Esophagus muscularis mucosa (tissue), 4 donors: ENCODE measurements around the gene TRIM23. TPM values are rescaled to one million over a fixed set of nuclear protein-coding genes. Genes with fewer than 3 reads are reported as not detected.
A peak's percentile ranks its signal among the peaks of the same experiment; 100 is the strongest.

Source experiments
- DNase-seq: peaks from one replicate; pipeline ENCODE4 v3.0.0-alpha.2; 2017; ENCODE audit errors: extremely low spot score
- H3K27ac ChIP-seq, 4 donors: fragments of 200-600 bp; sonication (generic); replicated peaks in 1 of 4; 1 replicate in 3 of 4; 2 replicates in 1 of 4; pipeline ENCODE4 v1.5.1; 2016 to 2019; ENCODE audit warnings: mild to moderate bottlenecking in 1 of 4
- H3K27me3 ChIP-seq, 4 donors: fragments of 200-600 bp; sonication (generic); one replicate each; pipeline versions ENCODE4 v1.5.1 to v1.6.0; 2016 to 2019
- H3K36me3 ChIP-seq, 4 donors: fragments of 200-600 bp; sonication (generic); one replicate each; pipeline ENCODE4 v1.5.1; 2016 to 2019
- H3K4me1 ChIP-seq, 4 donors: fragments of 200-600 bp; sonication (generic); one replicate each; pipeline ENCODE4 v1.5.1; 2016 to 2019
- H3K4me3 ChIP-seq, 4 donors: fragments of 200-600 bp; sonication (generic); 1 replicate in 2 of 4; 2 replicates in 2 of 4; pipeline ENCODE4 v1.5.1; 2016 to 2019; ENCODE audit warnings: mild to moderate bottlenecking in 4 of 4, moderate library complexity in 1 of 4
- H3K9me3 ChIP-seq, 4 donors: fragments of 200-600 bp; sonication (generic); 1 replicate in 3 of 4; 2 replicates in 1 of 4; pipeline ENCODE4 v1.5.1; 2016 to 2019
- CTCF ChIP-seq, 3 experiments: fragments of 200-600 bp in 2 of 3; fragments of 450-650 bp in 1 of 3; sonication (generic) in 2 of 3; IDR thresholded peaks; one replicate each; pipeline ENCODE4 v1.5.1; 2017 to 2019; ENCODE audit warnings: antibody characterized with exemption in 3 of 3, mild to moderate bottlenecking in 2 of 3, moderate library complexity in 1 of 3
- EP300 ChIP-seq: sonication (generic); formaldehyde crosslinking; IDR thresholded peaks from one replicate; pipeline ENCODE4 v1.6.1; 2017; ENCODE audit warnings: antibody characterized with exemption
- POLR2A ChIP-seq: fragments of 450-650 bp; IDR thresholded peaks from one replicate; pipeline ENCODE4 v1.6.1; 2017; ENCODE audit warnings: antibody characterized with exemption, moderate library complexity, mild to moderate bottlenecking, low read depth
- POLR2AphosphoS5 ChIP-seq, 2 donors: sonication (generic); formaldehyde crosslinking; IDR thresholded peaks; one replicate each; pipeline ENCODE4 v1.6.1; 2017; ENCODE audit warnings: antibody characterized with exemption in 2 of 2
- WGBS: methylation state at CpG from one replicate; pipeline ENCODE4 v1.1.5; 2018; 5-methylcytosine and 5-hydroxymethylcytosine counted together
- intact Hi-C: fragments of 100-400 bp; cut with DNase I; formaldehyde crosslinking; loops from one replicate; pipeline ENCODE4 v1.15.1; 2023
- total RNA-seq, 4 donors: library from RNA; depleted of rRNA; stranded (reverse); fragments of >200 nt; gene quantifications; one replicate each; pipeline versions ENCODE4 v1.1.0 to v1.2.1, GENCODE V29; 2016

TRIM23 gene
- total RNA-seq = 10 to 100 TPM; 16.2 to 29.5 (median 17.6) TPM

GRCh38 chr5:65624025-65624570, at the start of gene TRIM23:
Gene TRIM23 (minus strand): TSS chr5:65624333. CDS start chr5:65624274, 59 bp downstream.
- intact Hi-C loops = no loop called here
- peak within 1 kb of the TSS; percentile 80 to 85 (median 83) for H3K27ac ChIP-seq
- TF ChIP-seq POLR2A (no peak), EP300 (no peak), CTCF (IDR thresholded peaks at IDR 0.05) (peak in 1 of 3 experiments; percentile 3), POLR2AphosphoS5 (IDR thresholded peaks at IDR 0.05) (peak; percentile 67 to 85)
- H3K36me3 ChIP-seq = peaks cover 0 to under 1% (median under 1%) of the 10 kb centered on the region in 4 donors
- H3K9me3 ChIP-seq = no peaks in the 10 kb centered on the region
- H3K27me3 ChIP-seq = no peaks in the 10 kb centered on the region
- H3K4me1 ChIP-seq = peaks cover 34 to 62% (median 45%) of the 10 kb centered on the region in 4 donors
- peak within 1 kb of the TSS; percentile 67 to 98 (median 74) for H3K4me3 ChIP-seq
- under 1% methylated on average over 20 of the region's 32 CpGs for WGBS
- DNase-seq = peak; percentile 96

- Histone ChIP-seq H3K27me3 (no peaks in the 10 kb centered on the region), H3K9me3 (no peaks in the 10 kb centered on the region), H3K36me3 (peaks cover 0 to 56% (median 17%) of the 10 kb centered on the region in 4 donors), H3K4me1 (no peaks in the 10 kb centered on the region), H3K4me3 (no peak overlapping the region), H3K27ac (no peak overlapping the region)
- no peak for TF ChIP-seq EP300
- no peak for TF ChIP-seq POLR2A
- 68% methylated on average over 1 of the region's 1 CpG for WGBS
- intact Hi-C loops = no loop called here
- no peak for DNase-seq
These were observed 48.7 kb upstream of the TRIM23 start for GRCh38 chr5:65672796-65673195.

DNA sequence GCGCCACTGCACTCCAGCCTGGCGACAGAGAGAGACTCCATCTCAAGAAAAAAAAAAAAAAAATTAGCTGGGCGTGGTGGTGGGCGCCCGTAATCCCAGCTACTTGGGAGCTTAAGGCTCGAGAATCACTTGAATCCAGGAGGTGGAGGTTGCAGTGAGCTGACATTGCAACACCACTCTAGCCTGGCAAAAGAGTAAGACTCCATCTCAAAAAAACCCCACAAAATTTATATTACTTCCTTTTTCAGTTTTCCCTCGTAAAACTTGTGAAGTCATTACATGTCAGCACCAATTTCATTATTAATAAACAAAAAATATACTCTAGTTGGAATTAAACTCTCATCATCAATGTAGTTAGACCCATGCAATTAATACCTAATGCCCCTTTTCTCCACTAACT, 44.6 kb upstream of the TRIM23 start:
- Histone ChIP-seq H3K9me3 (no peaks in the 10 kb centered on the region), H3K27me3 (no peaks in the 10 kb centered on the region), H3K27ac (no peak overlapping the region), H3K36me3 (peaks cover 10 to 78% (median 27%) of the 10 kb centered on the region in 4 donors), H3K4me1 (no peaks in the 10 kb centered on the region), H3K4me3 (no peak overlapping the region)
- intact Hi-C loops = no loop called here
- no peak for TF ChIP-seq CTCF (IDR thresholded peaks at IDR 0.05)
- no peak for TF ChIP-seq EP300
- no peak for TF ChIP-seq POLR2AphosphoS5 (IDR thresholded peaks at IDR 0.05)
- TF ChIP-seq POLR2A = no peak
- 80% methylated on average over 7 of the region's 7 CpGs for WGBS
- no peak for DNase-seq

DNA sequence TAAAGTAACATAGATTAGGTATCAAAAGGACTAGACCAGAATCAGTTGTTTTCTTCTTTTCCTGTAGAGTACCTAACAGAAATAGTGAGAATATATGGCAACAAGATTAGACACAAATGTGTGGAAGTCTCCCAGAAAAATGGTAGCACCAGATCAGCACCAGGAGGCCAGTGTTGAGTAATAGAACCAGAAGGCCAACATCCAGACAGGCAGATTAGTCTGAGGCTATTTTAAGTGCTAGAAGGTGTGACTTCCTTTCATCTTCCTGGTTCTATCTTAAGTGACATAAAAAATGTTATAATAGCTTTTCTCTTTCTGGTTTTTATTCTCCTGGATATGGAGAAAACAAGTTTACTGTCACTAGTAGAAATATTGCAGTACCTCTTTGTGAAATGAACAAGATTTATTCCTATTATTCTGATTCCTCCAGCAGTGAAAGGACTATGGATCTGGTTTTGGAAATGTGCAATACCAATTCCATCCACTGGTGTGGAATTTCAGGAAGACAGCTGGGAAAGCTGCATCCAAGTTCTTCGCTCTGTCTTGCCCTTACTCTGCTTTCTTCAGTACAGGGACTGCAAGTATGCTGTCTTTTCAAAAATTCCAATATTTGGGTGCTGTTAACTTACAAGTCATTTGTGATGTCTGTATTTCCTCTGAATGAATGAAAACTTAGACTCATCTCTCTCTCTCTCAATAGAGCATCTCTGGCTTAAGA, 39.8 kb upstream of the TRIM23 start:
- no peaks in the 10 kb centered on the region for H3K4me1 ChIP-seq
- H3K27me3 ChIP-seq = no peaks in the 10 kb centered on the region
- 88% methylated on average over 1 of the region's 1 CpG for WGBS
- no peak for DNase-seq
- intact Hi-C loops = no loop called here
- H3K27ac ChIP-seq = no peak overlapping the region
- TF ChIP-seq EP300 (no peak), CTCF (IDR thresholded peaks at IDR 0.05) (peak; percentile 17 to 51 (median 20))
- no peak overlapping the region for H3K4me3 ChIP-seq
- H3K9me3 ChIP-seq = no peaks in the 10 kb centered on the region
- peaks cover 10 to 74% (median 31%) of the 10 kb centered on the region in 4 donors for H3K36me3 ChIP-seq

GRCh38 chr5:65654713-65655112, 30.6 kb upstream of the TRIM23 start:
- Histone ChIP-seq H3K27me3 (no peaks in the 10 kb centered on the region), H3K9me3 (no peaks in the 10 kb centered on the region), H3K36me3 (peaks cover 3 to 44% (median 21%) of the 10 kb centered on the region in 4 donors), H3K27ac (no peak overlapping the region), H3K4me1 (no peaks in the 10 kb centered on the region), H3K4me3 (no peak overlapping the region)
- TF ChIP-seq EP300 (no peak), POLR2AphosphoS5 (IDR thresholded peaks at IDR 0.05) (no peak), CTCF (IDR thresholded peaks at IDR 0.05) (no peak), POLR2A (no peak)
- intact Hi-C loops = no loop called here
- no peak for DNase-seq
- WGBS = 83% methylated on average over 2 of the region's 2 CpGs
